Measurements from ENCODE around the gene TRIM14.
"Not testable (repeated sequence)": the region's sequence is repeated elsewhere in the genome, so short reads cannot be mapped to it uniquely, and the experiment has no call there.

TRIM14 gene

DNA sequence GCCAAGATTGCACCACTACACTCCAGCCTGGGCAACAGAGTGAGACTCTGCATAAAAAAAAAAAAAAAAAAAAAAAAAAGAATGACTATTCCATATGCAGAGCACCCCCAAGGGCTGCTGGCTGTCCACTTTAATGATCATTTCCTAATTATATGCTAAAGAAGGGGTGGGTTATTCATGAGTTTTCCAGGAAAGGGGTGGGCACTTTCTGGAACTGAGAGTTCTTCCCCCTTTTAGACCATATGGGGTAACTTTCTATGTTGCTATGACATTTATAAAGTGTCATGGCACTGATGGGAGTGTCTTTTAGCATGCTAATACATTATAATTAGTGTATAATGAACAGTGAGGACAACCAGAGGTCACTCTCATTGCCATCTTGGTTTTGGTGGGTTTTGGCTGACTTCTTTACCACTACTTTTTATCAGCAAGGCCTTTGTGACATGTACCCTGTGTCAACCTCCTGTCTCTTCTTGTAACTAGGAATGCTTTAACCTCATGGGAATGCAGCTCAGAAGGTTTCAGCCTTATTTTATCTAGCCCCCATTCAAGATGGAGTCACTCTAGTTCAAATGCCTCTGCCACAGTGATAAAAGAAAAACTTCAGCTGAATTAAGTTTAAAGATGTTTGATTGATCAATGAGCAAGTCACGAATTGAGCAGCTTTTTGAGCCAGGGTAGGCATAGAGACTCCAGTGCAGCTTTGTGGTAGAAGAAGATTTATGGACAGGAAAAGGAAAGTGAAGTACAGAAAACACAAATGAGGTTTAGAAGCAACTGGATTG, 69.5 kb downstream of the TRIM14 start:
- DNase-seq (ENCODE audit: low spot score) = no peak

DNA sequence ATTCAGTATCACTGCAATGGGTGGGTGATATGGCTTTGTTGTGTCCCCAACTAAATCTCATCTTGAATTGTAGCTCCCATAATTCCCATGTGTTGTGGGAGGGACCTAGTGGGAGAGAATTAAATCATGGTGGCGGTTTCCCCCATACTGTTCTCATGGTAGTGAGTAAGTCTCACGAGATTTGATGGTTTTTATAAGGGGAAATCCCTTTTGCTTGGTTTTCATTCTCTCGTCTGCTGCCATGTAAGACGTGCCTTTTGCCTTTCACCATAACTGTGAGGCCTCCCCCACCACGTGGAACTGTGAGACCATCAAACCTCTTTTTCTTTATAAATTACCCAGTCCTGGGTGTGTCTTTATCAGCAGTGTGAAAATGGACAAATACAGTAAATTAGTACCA, 72.0 kb downstream of the TRIM14 start:
- no peak for DNase-seq (ENCODE audit: low spot score)

DNA sequence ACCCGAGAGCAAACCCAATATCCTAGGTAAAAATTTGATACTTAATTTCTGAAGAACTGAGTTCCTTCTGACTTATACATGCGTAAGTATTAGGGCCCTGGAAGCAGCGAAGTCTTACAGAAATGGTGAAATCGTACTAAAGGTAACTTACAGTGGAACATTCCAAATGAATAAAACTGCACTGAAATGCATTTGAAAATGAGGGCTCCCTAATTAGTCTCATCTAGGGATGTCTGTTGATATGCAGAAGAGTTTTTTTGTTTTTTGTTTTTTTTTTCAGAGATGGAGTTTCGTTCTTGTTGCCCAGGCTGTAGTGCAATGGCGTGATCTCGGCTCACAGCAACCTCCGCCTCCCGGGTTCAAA, 72.9 kb downstream of the TRIM14 start:
- DNase-seq (ENCODE audit: low spot score) = no peak

DNA sequence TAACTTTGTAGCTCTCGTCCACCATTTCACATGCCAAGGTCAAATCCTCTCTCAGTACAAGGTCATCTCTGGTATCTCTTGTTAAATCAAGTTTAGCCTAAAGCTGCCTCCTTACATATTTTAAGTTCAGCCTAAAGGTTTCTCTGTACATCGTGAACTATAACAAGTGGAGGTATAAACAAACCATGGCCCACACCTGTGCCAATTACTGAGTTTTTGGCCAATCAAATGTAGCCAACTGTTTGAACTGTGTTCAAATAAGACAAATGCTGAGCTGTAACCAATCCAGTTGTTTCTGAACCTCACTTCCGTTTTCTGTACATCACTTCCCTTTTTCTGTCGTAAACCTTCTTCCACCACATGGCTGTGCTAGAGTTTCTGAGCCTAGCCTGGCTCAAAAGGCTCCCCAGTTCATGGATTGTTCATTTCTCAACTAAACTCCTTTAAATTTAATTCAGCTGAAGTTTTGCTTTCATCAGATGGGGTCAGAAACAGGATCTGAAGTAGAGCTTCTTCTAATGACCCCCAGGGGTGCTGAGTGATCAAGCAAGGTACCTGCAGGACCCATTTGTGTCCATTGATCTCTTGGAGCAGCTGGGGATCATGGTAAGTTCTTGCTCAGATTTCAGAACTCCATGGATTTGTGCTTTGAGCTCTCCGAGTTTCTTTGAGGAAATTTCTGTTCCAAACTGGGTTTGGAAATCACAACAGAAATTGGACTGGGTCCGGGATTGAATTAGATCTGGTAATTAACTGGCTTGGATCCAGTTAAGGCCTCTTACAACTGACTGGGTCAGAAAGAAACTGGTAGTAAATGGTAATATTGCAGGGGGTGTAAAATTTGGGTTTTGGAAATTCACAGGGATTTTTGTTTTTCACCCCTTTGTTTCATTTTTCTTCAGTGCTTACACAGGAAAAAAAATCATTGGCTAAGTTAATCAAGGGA, 73.5 kb downstream of the TRIM14 start:
- peak; percentile 55 for DNase-seq (ENCODE audit: low spot score)

DNA sequence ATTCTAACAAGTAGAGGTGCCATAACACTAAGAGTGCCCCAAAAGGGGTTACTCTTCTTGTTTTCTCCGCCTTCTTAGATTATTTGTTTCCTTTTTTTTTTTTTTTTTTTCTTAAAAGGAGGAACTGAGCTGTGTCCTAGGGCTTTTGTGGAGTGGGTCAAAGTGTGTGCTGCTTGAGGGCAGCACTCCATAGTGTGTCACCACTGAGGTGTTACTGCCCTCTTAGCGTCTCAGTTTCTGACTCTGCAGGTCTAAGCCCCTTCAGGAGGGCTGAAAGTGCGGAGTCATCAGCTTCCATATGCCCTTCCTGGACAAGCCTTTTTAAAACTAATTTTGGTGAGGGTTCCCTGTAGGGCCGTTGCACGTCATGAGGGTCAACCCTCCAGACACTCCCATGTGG, 75.1 kb downstream of the TRIM14 start:
- no peak for DNase-seq (ENCODE audit: low spot score)

DNA sequence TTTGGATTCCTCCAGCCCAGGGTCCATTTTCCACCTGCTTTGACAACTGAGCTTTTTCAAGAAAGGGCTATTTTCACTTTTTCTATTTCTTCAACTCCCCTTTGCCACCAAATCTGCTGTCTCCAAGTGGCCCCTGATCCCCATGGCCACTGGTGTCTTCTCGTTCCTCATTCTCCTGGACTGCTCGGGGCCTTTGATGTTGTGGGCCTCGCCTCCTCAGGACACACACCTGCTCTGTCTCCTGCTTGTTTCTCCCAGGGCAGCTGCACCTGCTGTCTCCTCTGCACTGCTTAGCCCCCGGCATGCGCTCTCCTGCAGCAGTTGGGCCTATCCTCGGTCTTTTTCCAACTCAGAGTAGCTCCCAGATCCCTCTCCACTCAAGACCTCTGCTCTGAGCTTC, 78.8 kb downstream of the TRIM14 start:
- no peak for DNase-seq (ENCODE audit: low spot score)

DNA sequence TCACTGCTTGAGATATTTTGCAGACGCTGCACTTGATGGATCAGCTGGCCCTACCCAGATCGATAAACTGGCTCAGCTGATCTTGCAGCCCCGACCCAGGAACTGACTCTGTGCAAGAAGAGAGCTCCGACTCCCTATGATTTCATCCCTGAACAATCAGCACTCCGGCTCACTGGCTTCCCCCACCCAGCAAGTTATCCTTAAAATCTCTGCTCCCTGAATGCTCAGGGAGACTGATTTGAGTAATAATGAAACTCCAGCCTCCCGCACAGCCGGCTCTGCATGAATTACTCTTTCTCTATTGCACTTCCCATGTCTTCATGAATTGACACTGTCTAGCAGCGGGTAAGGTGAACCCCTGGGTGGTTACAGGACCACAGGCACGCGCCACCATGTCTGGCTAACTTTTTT, 79.4 kb downstream of the TRIM14 start:
- DNase-seq (ENCODE audit: low spot score) = no peak

DNA sequence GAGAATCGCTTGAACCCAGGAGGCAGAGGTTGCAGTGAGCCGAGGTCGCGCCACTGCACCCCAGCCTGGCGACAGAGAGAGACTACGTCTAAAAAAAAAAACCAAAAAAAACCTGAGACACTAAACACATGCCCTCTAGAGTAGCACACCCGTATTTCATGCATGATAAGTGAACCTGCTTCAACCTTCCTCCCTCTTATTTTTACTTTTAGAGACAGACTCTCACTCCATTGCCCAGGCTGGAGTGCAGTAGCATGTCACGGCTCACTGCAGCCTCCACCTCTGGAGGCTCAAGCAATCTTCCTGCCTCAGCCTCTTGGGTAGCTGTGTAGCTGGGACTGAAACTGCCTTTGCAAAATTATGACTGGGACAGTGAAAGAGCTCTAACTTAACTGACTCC, 80.1 kb downstream of the TRIM14 start:
- no peak for DNase-seq (ENCODE audit: low spot score)

DNA sequence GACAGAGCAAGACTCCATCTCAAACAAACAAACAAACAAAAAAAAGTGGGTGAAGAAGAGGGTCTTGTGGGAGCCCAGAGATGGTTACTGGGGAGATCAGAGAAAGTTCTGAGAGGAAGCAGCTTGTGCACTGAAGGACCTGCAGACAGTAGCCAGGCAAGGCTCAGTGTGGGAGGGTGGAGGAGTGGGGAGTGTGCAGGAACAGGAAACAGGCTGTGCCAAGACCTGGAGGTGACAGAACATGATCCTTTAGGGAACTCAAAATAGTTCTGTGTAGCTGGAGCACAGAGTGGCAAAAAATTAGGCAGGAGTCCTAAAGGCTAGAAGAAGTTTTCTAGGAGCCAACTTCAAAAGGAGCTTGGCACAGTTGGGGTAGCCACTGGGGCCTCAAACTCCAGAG, 81.7 kb downstream of the TRIM14 start:
- no peak for DNase-seq (ENCODE audit: low spot score)

DNA sequence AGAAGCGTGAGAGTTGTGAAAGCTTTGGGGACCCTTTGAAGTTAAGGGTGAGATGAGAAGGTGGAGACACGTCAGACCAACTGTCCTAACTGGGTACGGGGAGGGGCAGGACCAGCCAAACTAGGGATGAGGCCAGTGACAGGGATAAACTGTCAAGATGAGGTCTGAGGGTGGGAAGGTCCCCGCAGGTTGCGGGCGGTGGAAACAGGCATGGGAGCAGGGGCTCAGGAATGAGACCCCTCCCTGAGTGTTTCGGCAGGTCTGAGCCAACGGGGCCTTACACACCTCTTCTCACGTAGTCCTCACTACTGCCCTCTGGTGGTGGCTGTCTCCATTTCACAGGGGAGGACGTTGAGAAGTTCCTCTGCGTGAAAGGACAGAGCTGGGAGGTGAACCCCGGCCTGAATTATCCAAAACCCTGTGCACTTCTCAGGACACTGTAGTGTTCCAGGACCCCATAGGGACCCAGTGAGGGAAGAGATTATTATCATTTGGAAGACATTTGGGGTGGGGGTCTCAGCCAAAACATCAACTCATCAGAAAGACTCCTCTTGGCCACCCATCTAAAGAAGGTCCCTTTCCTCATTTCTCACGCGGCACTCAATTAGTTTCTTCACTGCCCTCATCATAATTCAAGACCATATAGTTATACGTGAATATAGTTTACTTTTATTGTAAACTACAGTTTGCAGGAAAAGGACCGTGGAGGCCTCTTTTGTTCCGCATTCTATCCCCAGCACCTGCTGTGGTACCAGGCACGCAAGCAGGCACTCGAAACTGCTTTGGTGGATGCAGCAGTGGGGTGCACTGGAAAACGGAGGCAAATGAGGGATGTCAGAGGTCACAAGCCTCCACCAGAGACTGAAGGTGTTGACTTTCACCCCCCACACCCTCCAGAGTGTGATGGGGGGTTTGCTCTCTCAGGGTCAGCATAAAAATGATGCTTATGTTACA, 84.2 kb downstream of the TRIM14 start:
- DNase-seq (ENCODE audit: low spot score) = peak; percentile 92

DNA sequence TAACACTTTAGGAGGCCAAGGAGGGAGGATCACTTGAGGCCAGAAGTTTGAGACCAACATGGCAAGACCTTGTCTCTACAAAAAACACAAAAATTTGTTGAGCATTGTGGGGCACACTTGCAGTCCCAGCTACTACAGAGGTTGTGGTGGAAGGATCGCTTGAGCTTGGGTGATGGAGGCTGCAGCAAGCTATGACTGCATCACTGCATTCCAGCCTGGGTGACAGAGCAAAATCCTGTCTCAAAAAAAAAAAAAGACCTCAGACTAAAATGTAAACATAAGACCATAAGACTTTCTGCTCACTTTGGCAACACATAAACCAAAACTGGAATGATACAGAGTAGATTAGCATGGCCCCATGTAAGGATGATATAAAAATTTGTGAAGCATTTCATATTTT, 87.1 kb downstream of the TRIM14 start:
- DNase-seq (ENCODE audit: low spot score) = no peak

DNA sequence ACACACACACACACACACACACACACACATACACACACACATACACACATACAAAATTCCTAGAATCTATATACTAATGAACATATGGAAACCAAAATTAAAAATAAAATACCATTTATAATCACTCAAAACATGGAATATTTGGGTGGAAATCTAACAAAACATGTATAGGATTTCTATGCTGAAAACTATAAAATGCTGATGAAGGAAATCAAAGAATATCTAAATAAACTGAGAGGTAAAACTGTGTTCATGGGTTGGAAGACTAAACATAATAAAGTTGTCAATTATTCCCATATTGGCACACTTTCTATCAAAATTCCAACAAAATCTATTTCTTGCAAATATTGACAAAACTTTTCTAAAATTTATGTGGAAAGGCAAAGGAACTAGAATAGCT, 87.9 kb downstream of the TRIM14 start:
- no peak for DNase-seq (ENCODE audit: low spot score)

DNA sequence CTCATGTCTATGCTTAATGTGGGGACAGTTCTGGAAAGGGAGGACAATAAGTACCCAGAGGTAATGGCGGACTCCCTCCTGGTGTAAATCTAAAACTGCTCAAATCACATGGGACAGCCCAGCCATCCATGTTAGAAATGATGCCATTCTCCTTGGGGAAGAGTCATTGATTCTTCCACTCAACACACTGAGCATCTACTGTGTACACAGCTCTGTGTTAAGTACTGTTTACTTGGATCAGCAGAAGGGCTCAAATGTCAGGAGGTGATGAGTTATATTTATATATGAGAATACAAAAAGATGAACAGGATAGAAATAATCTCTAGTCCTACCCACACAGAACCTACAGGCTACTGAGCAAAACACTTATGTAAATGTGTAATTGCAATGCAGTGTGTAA, 94.3 kb downstream of the TRIM14 start:
- DNase-seq (ENCODE audit: low spot score) = no peak

DNA sequence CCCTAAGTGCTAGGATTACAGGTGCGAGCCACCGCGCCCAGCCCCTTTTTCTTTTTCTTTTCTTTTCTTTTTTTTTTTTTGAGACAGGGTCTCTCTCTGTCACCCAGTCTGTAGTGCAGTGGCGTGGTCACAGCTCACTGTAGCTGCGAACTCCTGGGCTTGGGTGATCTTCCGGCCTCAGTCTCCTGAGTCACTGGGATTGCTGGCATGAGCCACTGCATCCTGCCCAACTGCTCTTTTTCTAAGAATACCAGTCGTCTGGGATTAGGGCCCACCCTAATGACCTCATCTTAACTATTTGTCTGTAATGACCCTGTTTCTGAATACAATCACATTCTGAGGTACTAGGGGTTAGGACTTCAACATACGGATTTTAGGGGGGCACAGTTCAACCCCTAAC, 96.6 kb downstream of the TRIM14 start:
- DNase-seq (ENCODE audit: low spot score) = no peak

DNA sequence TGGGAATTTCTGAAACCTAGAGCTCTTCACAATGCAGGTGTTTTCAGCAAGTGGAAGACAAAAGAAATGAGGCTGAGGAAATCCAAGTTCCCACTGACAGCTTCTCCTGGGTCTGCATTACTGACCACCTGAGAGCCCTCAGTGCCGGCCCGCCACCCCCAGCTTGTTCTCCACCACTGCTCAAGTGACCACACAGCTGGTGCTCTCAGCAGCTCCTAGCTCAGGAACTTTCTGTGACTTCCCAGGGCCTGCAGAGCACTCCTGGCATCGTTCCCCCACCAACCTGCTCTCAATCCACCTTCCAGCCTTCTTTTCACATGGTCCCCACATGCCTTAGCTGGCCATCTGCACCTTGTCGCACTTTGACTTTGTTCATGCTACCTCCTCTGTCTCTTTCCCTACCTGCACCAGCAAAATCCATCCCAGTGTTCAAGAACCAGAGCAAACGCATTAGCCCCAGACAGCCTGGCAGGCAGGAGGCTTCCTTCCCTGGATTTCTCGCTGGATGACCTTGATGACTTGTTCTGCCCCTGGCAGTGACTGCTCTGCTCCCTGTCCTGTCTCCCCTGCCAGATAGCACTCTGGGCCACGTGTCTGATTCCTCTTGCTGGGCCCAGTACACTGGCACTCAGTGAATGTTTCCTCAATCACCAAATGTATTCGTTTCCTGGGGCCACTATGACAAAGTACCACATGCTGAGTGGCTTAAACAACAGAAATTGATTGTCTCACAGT, 97.5 kb downstream of the TRIM14 start:
- no peak for DNase-seq (ENCODE audit: low spot score)

DNA sequence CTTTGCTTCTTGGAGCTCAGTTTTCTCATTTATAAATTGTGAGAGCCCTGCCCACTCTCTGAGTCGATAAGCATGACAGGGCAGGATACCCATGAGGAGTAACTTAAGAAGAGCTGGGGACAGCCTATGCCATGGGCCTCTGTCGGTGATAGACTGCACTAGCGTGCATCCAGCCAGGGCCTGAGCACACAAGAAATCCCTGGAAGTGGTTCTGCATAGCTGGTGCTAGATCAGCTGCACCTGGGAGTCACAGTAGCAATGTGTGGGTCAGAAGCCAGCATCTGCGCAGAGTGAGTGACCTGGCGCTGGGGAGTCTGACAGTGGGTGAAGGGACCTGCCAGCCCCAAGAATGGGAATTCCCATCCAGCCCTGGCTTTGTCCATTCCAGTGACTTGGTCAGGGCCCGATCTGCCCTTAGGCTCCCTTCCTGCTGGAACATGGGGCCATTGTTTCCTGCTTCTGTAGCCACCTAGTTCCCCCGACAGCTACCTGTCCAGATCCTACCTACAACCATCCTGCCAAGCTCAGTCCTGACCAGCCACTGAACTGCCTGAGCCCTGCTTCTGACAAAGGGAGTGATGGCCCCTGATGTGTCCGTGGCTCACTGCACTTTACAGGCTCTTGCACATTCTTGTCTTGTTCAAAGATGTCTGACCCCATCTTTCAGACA, 98.4 kb downstream of the TRIM14 start:
- no peak for DNase-seq (ENCODE audit: low spot score)

DNA sequence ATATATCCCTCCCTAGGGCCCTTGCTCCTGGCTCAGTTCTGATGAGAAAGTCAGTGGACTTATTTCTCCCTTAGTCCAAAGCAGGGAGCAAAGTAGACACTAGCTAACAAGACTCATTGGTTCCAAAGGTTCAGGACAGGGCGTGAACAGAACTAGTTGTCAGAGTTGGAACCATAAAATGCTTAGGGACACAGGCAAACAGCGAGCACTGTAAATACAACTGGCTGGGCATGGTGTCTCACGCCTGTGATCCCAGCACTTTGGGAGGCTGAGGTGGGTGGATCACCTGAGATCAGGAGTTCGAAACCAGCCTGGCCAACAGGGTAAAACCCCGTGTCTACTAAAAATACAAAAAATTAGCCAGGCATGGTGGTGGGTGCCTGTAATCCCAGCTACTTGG, 99.2 kb downstream of the TRIM14 start:
- DNase-seq (ENCODE audit: low spot score) = not testable (repeated sequence)
